Right forelimb (tissue), 1 donor: ENCODE data around the gene COL20A1.

Experiments
- DNase-seq: peaks from one replicate; pipeline ENCODE4 v3.0.0-alpha.2; 2018

The COL20A1 gene

GRCh38 chr20:63278661-63279060 is 14.3 kb upstream of the COL20A1 start:
- no peak for DNase-seq

DNA sequence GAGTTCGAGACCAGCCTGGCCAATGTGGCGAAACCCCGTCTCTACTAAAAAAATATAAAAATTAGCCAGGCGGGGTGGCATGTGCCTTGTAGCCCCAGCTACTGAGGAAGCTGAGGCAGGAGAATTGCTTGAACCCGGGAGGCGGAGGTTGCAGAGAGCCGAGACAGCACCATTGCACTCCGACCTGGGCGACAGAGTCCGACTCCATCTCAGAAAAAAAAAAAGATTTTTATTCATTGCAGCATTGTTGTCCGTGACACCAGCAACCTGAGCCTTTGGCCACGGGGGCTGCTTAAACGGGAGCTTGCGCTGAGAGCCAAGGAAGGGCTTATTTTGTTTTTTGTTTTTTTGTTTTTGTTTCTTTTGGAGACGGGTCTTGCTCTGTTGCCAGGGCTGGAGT is 13.1 kb upstream of the COL20A1 start:
- no peak for DNase-seq

DNA sequence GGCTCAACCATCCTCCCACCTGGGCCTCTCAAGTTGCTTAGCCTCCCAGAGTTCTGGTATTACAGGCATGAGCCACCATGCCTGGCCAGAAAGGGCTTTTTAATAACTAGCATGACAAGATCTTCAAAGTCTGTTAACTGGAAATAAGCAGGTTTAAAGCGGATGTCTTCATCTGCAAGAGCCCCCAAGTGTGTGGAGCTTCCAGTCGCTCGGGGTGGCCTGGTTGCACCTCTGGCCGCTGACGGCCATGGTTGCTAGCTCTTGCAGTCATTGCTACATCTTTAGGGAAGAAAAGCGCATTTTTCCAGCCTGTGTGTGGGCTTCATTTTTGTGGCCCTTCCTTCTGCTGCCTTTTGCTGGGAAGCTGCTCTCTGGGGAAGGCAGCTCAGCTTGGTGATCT is 12.6 kb upstream of the COL20A1 start:
- DNase-seq = no peak

- DNase-seq = no peak
Observed at GRCh38 chr20:63280929-63281545, 11.9 kb upstream of the COL20A1 start.

- DNase-seq = no peak
Observed at GRCh38 chr20:63281742-63282665, 11.0 kb upstream of the COL20A1 start.

GRCh38 chr20:63282946-63283345 is 10.0 kb upstream of the COL20A1 start:
- DNase-seq = no peak

DNA sequence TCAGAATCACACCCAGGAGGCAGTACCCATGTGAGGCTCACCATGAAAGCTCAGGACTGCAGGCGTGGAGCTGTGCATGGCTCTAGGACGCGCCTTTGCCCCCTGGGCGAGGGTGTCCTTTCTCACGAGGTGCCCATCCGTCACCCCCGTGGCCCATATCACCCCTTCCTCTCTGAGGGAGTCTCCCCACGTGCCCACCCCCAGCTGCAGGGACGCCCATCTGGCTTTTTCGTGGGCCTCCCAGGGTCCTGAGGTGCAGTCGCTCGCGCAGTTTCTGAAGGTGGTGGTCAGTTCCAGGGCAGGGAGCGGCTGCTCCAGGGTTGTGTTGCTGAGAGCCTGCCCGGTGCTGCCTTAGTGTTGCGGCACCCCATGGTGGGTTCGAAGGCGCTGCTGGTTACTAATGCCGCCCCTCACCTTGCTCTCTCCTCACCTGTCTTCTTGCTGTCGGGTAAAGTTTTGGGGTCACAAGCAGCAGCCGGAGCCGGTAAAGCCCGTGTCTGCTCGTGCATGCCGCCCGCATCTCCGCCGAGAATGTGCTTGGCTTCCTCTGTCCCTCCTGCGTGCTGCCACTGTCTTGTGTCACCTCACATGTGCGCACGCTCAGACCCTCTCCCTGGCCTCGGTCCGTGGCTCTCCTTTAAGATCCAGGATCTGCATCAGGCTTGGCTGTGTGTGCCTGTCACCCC is 9.4 kb upstream of the COL20A1 start:
- no peak for DNase-seq

DNA sequence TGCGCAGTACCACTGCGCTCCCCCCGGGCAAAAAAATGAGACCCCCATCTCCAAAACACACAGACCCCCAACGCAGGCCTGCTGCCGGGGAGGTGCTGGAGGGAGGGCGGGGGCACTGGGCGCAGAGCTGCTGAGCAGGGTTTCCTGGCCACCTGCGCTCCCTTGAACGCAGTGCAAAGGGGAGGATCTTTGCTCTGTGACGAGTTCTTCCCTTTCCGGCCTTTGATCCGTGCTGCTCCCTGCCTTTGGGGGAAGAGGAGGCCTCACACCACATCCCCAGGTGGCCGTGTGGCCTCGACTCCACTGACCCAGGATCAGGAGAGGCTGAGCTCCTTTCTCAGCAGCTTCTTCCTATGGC is 8.9 kb upstream of the COL20A1 start:
- DNase-seq = no peak

- DNase-seq = no peak
Observed at GRCh38 chr20:63284544-63284949, 8.4 kb upstream of the COL20A1 start.

DNA sequence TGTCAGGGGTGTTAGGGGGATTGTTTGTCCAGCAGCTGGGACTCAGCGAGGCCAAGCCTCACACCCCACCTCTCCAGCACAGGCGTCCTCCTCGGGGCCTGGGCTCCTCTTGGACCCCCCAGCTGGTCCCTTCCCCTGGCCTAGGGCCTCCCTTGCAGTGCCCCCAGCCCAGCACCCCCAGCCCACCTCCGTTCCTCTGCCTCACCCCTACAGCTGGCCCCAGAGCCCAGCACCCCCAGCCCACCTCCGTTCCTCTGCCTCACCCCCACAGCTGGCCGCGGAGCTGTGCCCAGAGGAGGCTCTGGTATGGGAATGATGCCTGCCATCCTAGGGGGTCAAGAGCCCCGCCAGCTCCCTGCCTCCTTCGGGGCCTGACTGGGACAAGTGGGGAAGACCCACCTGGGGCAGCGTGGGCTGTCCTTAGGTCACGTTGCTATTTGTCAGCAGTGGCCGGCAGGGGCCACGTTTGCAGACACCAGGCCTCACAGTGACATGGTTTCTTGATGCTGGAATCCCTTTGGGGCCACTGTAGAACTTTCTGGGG is 7.9 kb upstream of the COL20A1 start:
- DNase-seq = no peak

- DNase-seq = no peak
Observed at GRCh38 chr20:63285636-63286615, 7.1 kb upstream of the COL20A1 start.

GRCh38 chr20:63286781-63287696 is 5.9 kb upstream of the COL20A1 start:
- DNase-seq = no peak

DNA sequence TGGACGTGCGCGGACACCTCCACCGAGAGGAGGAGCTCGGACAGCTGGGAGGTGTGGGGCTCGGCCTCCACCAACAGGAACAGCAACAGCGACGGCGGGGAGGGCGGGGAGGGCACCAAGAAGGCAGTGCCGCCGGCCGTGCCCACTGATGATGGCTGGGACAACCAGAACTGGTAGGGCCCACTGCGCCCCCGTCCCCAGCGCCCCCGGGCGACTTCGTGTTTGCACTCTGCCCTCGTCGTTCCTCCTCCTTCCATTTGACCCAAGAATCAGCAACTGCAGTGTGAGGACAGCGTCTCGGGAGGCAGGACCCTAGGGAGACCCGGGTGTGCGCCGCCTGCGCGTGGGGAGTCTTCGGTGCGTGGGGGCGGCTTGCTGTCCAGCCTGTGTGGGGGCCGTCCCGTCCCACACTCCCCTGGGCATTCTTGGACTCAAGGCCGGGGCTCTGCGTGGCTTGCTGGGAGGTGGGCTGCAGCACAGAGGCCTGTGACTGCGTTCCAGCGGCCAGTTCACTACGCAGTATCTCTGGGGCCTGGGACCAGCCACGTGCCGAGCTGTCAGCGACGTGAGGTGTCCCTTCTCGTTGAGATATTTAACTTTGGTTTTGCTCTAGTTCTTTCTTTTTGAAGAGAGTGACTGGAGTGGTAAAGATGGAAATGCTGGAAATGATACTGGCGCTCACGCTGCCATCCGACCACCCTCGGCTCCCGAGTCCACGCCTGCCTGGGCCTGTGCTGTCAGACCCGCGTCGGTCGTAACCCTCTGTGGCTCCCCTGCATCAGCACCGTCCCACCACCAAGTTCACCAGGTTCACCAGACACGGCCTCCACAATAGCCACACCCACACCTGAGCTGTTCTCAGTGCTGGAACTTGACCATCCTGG is 5.0 kb upstream of the COL20A1 start:
- DNase-seq = no peak

- DNase-seq = no peak
Observed at GRCh38 chr20:63288581-63289251, 4.3 kb upstream of the COL20A1 start.

GRCh38 chr20:63289311-63290135 is 3.5 kb upstream of the COL20A1 start:
- no peak for DNase-seq

DNA sequence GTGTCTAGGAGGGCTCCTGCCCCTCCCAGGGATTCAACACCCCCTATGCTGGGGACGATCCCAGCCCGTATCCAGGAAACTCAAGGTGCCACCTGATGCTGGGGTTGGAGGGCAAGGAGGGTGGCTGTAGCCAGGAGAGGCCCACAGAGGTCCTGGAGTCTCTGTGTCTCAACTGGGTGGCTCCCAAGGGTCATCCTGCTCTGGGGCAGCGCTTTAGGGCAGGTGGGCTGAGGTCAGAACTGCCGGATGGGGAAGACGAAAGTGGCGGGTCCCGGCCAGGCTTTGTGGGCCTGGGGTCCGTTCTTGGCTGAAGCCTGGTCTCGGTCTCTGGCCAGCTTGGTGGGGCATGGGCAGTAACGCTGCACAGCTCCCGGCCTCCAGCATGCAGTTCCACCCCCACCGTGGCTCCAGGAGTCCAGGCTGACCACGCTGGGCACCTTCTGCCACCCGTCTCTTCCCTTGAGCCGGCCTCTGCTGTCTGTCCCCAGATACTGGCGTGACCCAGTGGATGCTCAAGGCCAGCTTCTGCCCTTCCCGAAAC is 2.8 kb upstream of the COL20A1 start:
- DNase-seq = no peak

DNA sequence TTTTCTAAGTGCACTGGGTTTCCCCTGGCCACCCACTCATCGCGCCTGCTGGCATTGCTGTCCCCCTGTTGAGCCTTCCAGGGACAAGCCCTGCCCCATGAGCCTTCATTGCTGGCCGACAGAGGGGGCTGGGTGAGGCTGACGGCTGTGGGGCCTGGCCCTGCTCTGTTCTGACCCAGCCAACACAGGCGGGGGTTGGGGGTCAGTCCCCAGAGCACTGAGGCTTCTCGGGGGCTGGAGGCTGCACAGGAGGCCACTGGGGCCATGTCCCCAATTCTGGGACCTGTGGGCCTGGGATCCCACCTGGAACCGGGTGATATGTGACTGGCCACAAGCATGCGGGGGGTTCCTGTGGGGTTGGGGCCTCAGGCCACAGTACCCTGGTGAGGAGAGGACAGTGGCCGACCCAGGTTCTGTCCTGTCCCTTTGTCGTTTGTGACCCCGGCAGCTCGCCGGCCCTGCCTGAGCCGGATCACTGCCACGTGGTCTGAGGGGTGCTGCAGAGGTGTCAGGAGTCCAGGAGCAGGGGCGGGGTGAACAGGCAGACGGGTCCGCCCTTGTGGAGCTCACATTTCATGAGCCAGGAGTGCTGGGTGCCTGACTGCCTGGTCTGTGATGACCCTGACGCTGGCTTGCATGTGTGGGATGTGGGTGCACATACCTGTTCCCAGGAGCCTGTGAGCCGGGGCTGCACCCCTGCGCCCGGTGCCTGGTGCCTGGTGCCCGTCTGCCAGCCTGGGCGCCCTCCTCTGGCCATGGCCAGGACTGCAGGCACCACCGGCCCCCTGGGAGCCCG is 2.1 kb upstream of the COL20A1 start:
- DNase-seq = peak; percentile 74
